ENCODE results near the gene HLA-DPB1.

DNA sequence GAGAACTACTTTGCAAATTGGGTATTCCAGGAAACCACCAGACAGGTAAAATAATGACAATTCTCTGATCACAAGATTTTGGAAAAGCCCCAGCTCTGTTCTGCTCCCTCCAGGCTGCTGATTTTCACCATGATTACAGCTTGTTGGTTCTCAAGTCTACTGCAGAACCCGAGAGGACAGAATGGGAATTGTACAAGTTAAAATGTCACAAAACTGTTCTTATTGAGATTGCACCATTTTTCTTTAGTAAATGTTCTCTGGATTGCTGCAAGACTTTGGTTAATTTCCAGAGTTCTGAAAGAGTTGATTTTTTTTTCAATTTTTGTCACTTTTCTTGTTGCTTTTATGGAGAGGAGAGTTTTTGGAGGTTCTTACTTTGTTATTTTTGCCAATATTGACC is 39.3 kb upstream of the HLA-DPB1 start:
- TF ChIP-seq, protein P1, sequence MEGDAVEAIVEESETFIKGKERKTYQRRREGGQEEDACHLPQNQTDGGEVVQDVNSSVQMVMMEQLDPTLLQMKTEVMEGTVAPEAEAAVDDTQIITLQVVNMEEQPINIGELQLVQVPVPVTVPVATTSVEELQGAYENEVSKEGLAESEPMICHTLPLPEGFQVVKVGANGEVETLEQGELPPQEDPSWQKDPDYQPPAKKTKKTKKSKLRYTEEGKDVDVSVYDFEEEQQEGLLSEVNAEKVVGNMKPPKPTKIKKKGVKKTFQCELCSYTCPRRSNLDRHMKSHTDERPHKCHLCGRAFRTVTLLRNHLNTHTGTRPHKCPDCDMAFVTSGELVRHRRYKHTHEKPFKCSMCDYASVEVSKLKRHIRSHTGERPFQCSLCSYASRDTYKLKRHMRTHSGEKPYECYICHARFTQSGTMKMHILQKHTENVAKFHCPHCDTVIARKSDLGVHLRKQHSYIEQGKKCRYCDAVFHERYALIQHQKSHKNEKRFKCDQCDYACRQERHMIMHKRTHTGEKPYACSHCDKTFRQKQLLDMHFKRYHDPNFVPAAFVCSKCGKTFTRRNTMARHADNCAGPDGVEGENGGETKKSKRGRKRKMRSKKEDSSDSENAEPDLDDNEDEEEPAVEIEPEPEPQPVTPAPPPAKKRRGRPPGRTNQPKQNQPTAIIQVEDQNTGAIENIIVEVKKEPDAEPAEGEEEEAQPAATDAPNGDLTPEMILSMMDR (IDR thresholded peaks at IDR 0.05) = no peak
- TF ChIP-seq POLR2A (IDR thresholded peaks at IDR 0.05) = no peak

All from vagina (tissue), 2 donors.